Skin epidermis (tissue), 12 donors: ENCODE results near the gene SUPT20HL1.
"Not testable (repeated sequence)": the region's sequence is repeated elsewhere in the genome, so short reads cannot be mapped to it uniquely, and the experiment has no call there.

Experiments
- H3K27ac ChIP-seq, 21 experiments: fragments of 200-600 bp; sonication (generic) in 11 of 21; one replicate each; pipeline ENCODE4 v1.5.0; 2020; ENCODE audit warnings: mild to moderate bottlenecking in 3 of 21, inconsistent platforms in 2 of 21, moderate library complexity in 2 of 21
- H3K4me3 ChIP-seq, 7 experiments: fragments of 200-600 bp; sonication (generic) in 2 of 7; one replicate each; pipeline ENCODE4 v1.5.0; 2020; ENCODE audit warnings: inconsistent platforms in 2 of 7, mild to moderate bottlenecking in 2 of 7, moderate library complexity in 1 of 7

The SUPT20HL1 gene

GRCh38 chrX:24360272-24360671, at the start of gene SUPT20HL1:
Gene SUPT20HL1, plus strand, starts transcription at chrX:24360639. Its CDS starts 2,122 bp downstream, at chrX:24362761.
- H3K4me3 ChIP-seq: no peak within 1 kb of the TSS
- H3K27ac ChIP-seq: no peak within 1 kb of the TSS

GRCh38 chrX:24310916-24311315, 49.5 kb upstream of the SUPT20HL1 start:
- not testable (repeated sequence) for H3K4me3 ChIP-seq, H3K27ac ChIP-seq

- not testable (repeated sequence) for H3K27ac ChIP-seq
Measured at GRCh38 chrX:24311507-24312248, 48.8 kb upstream of the SUPT20HL1 start.

GRCh38 chrX:24312249-24312607, 48.2 kb upstream of the SUPT20HL1 start:
- H3K27ac ChIP-seq, H3K4me3 ChIP-seq: not testable (repeated sequence)

More at GRCh38 chrX:24311507-24312248, 48.8 kb upstream of the SUPT20HL1 start:
- H3K4me3 ChIP-seq: not testable (repeated sequence)

- Histone ChIP-seq H3K4me3 (no peak within 1 kb of the TSS), H3K27ac (no peak within 1 kb of the TSS)
Measured at GRCh38 chrX:24314019-24314635, 46.3 kb upstream of the SUPT20HL1 start, which contains the start of gene SUPT20HL2. Gene SUPT20HL2, minus strand, starts transcription at chrX:24314069. Its CDS starts 754 bp downstream, at chrX:24313315.

- no peak overlapping the region for H3K27ac ChIP-seq
- H3K4me3 ChIP-seq: no peak overlapping the region
Measured at GRCh38 chrX:24316111-24316510, 44.3 kb upstream of the SUPT20HL1 start.

- no peak overlapping the region for H3K4me3 ChIP-seq
Measured at GRCh38 chrX:24317567-24317966, 42.9 kb upstream of the SUPT20HL1 start.

GRCh38 chrX:24321741-24322395, 38.6 kb upstream of the SUPT20HL1 start:
- no peak overlapping the region for H3K4me3 ChIP-seq
- H3K27ac ChIP-seq: no peak overlapping the region

More at GRCh38 chrX:24317567-24317966, 42.9 kb upstream of the SUPT20HL1 start:
- no peak overlapping the region for H3K27ac ChIP-seq

GRCh38 chrX:24325231-24325630, 35.2 kb upstream of the SUPT20HL1 start:
- Histone ChIP-seq H3K27ac (no peak overlapping the region), H3K4me3 (no peak overlapping the region)

GRCh38 chrX:24332878-24333277, 27.6 kb upstream of the SUPT20HL1 start:
- Histone ChIP-seq H3K4me3 (no peak overlapping the region), H3K27ac (no peak overlapping the region)

- no peak overlapping the region for H3K27ac ChIP-seq
Measured at GRCh38 chrX:24333371-24333770, 27.1 kb upstream of the SUPT20HL1 start.

GRCh38 chrX:24334461-24334860, 26.0 kb upstream of the SUPT20HL1 start:
- no peak overlapping the region for H3K27ac ChIP-seq
- H3K4me3 ChIP-seq: no peak overlapping the region

More at GRCh38 chrX:24333371-24333770, 27.1 kb upstream of the SUPT20HL1 start:
- H3K4me3 ChIP-seq: no peak overlapping the region

- no peak overlapping the region for H3K27ac ChIP-seq
- H3K4me3 ChIP-seq: no peak overlapping the region
Measured at GRCh38 chrX:24335871-24336270, 24.6 kb upstream of the SUPT20HL1 start.

GRCh38 chrX:24339911-24340310, 20.5 kb upstream of the SUPT20HL1 start:
- no peak overlapping the region for H3K4me3 ChIP-seq

GRCh38 chrX:24340501-24340900, 19.9 kb upstream of the SUPT20HL1 start:
- no peak overlapping the region for H3K4me3 ChIP-seq
- H3K27ac ChIP-seq: no peak overlapping the region

More at GRCh38 chrX:24339911-24340310, 20.5 kb upstream of the SUPT20HL1 start:
- H3K27ac ChIP-seq: no peak overlapping the region

- Histone ChIP-seq H3K27ac (no peak overlapping the region), H3K4me3 (no peak overlapping the region)
Measured at GRCh38 chrX:24341795-24342194, 18.6 kb upstream of the SUPT20HL1 start.

GRCh38 chrX:24343719-24344118, 16.7 kb upstream of the SUPT20HL1 start:
- Histone ChIP-seq H3K4me3 (no peak overlapping the region), H3K27ac (no peak overlapping the region)

- Histone ChIP-seq H3K27ac (no peak overlapping the region), H3K4me3 (no peak overlapping the region)
Measured at GRCh38 chrX:24347881-24348280, 12.6 kb upstream of the SUPT20HL1 start.

- H3K27ac ChIP-seq: no peak overlapping the region
- H3K4me3 ChIP-seq: no peak overlapping the region
Measured at GRCh38 chrX:24350217-24350616, 10.2 kb upstream of the SUPT20HL1 start.

GRCh38 chrX:24355095-24355494, 5.3 kb upstream of the SUPT20HL1 start:
- Histone ChIP-seq H3K4me3 (no peak overlapping the region), H3K27ac (no peak overlapping the region)

GRCh38 chrX:24357106-24357505, 3.3 kb upstream of the SUPT20HL1 start:
- Histone ChIP-seq H3K4me3 (no peak overlapping the region), H3K27ac (no peak overlapping the region)
